GM19193 (cell line): Measurements from ENCODE around the gene PFN1.

Experiments
- POLR2A ChIP-seq: IDR thresholded peaks from 4 replicates; pipeline ENCODE4 v1.6.1; 2011; ENCODE audit not compliant: insufficient read depth, insufficient read length; ENCODE audit errors: extremely low read depth

PFN1 gene

GRCh38 chr17:4955091-4955490 lies 6.8 kb upstream of the PFN1 start:
- no peak for TF ChIP-seq POLR2A

- no peak for TF ChIP-seq POLR2A
These were observed 5.2 kb upstream of the PFN1 start for GRCh38 chr17:4953451-4953961.

- TF ChIP-seq POLR2A = no peak
These were observed 3.2 kb upstream of the PFN1 start for GRCh38 chr17:4951486-4951885.

GRCh38 chr17:4950746-4951204 lies 2.4 kb upstream of the PFN1 start, which contains the start of gene ENO3:
Gene ENO3 (plus strand): TSS chr17:4951119. CDS start chr17:4951830, 711 bp downstream.
- no peak for TF ChIP-seq POLR2A

DNA sequence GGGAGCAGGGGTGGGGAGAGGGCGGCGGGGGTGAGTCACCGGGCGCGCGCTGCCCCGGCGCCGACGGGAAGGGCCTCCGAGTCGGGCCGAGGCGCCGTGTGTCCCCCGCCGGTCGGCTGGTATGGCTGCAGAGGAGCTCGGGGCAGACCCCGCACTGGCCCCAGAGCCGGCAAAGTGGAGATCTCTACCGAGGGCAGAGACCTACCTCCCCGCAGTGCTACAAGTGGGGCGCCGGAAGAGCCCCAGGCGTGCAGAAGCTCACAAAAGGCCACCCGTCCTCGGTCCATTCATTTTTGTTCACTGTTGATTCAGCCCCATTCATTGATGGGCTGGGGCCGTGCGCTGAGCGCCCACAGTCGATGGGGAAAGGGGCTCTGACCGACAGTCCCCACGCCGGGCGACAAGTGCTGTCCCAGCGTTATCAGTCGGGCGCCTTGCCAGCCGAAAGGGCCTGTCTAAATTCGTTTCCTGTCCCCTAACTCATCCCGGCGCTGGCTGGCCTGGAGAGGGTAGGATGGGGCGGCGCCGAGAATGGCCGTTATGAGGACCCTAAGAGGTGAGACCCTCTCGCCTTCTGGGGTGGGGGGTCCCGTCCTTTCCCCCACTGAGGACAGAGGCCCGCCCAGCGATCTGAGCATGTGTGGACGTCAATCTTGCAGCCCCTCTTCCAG lies 1.9 kb upstream of the PFN1 start:
- peak; percentile 27 for TF ChIP-seq POLR2A

DNA sequence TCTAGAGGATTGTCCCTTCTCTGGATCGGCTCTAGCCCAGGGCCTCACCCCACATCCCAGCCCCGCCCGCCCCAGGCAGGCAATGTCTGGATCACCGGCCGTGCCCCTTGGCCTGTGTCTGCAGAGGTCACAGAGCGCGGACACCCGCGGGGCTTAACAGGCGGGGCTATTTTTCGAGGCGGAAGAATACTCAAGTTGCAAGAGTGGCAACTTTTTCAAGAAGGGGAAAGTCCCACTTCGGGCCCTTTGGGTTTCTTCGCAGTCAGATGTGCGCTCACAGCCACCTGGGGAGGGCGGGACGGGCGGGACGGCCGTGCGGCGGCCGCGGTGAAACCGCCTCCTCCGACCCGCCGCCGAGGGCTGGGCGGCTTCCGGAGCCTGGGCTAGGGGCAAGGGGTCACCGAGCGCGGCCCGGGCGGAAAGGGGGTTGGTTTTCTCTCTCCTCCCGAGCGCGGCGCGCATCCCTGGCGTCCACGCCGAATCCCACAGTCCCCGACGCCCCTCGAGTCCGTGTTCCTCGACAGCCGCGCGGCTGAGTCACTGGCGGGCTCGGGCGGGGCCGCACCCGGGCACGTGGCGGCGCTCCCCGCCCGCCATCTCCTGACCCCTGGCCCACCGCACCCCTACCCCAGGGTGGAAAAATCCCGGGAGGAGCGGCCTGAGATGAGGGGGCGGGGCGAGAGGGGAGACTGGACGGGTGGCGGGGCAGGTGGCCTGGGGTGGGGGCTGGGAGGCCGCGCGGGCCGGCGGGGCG lies 1.2 kb upstream of the PFN1 start:
- TF ChIP-seq POLR2A = peak; percentile 53

DNA sequence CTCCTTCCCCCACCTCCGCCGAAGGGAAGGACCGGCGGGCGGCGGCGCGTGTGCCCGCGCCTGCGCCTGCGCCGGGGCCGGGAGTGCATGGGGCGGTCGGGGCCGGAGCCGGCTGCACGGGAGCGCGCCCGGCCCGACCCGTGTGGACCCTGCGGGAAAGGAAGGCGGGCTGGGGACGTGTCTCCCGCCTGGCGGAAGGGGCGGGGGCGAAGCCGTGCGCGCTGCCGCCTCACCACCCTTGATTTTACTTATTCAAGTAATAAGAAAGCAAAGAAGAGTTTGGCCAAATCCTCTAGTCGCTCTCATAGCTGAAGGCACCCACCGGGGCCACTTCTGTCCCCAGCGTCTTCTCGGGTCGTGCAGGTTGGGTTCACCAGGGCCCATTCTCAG lies 596 bp upstream of the PFN1 start:
- no peak for TF ChIP-seq POLR2A

DNA sequence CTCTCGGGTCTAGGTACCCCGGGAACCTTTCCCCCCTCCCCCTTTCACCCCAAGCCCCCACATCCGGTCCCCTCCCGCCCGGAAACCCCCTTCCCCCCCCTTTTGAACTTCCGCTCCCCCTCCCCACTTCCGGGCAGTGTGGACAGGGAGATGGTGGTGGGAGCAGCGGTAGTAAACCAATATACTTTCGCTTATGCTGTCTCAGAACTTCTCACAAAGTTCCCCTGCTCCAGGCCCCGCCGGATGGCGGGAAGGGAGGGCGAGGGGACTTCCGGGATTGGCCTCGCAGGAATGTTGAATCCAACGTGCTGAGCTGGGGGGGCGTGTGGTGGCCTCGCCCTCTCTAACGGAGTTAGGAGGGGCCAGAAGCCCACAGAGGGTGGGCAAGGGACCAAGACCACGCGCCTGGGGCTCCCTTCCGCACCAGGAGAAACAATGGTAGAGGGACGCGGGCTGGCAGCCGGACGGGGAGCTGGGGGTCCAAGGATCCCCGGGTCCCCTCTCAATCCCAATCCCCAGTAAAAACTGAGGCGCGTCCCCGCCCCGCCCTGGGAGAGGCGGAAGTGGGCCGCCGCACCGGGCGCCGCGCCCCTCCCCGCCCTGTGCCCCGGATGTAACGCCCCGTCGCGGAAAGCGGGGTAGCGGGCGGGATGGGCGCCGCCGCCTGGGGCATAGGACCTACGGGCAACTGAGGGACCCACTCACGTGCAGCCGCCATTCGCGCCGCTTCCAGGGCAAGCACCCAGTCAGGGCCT lies 742 bp downstream of the PFN1 start:
- no peak for TF ChIP-seq POLR2A

DNA sequence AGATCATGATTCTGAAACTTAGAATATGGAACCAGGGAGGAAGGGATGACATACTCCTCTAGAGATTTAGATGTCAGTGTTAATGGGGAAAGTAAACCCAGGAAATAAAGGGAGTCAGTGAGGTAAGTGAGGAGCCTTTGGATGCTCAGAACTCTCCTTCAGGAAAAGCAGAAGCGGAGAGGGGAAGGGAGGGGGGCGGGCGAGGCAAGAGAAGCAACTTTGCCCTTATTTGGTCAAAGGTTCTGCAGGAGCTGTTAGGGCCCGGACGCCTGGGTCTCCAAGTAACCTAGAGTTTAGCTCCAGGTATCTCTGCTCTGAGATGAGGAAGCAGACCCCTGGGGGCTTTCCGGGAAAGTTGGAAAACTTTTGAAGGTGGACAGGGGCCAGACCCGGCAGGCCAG lies 1.3 kb downstream of the PFN1 start:
- no peak for TF ChIP-seq POLR2A

- no peak for TF ChIP-seq POLR2A
These were observed 1.9 kb downstream of the PFN1 start for GRCh38 chr17:4946312-4946976.

DNA sequence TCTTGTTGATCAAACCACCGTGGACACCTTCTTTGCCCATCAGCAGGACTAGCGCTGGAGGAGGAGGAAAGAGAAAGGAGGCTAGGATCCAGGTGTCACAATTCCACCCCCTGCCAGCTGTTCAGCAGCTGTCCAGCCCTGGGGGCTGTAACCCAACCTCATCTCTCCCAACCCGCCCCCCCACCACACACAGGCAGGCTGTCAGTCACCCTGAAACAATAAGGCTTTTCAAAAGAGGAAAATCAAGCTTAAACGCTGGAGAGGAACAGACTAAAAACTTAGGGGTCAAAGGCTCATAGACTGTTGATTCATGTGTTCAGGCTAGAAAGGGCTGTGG lies 2.4 kb downstream of the PFN1 start:
- no peak for TF ChIP-seq POLR2A

DNA sequence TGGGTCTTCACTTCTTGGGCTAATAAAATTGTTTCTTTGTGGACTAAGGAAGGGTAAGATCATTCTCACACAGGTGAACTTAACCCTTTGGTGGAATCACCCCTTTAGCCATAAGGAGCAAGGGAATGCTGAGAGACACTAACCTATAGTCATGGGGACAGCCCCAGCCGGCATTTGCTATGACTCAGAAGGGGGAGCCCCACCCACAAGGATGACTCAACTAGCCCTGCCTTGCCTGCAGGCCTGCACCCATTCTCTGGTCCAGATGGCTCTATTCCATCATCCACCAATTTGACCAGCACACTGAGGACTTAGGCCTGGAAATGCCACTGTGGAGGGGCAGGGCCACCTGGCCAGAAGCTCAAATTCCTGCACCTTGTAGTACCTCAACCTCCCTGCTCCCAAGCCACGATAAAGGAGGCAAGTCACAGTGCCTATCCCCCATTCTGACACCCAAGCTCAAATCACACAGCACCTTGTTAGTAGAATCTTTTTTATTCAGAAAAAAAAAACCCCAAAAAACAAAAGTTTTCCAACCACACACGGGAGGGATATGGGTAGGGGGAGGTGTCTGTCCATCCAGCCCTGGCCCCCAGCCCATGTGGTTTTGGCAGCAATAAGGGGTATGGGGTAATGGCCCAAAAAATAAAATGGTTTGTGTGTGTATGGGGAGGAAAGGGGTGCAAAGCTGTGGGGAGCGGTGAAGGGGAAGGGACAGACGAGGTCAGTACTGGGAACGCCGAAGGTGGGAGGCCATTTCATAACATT lies 3.0 kb downstream of the PFN1 start:
- TF ChIP-seq POLR2A = peak; percentile 68

GRCh38 chr17:4944554-4945175 lies 3.7 kb downstream of the PFN1 start:
- TF ChIP-seq POLR2A = peak; percentile 79

GRCh38 chr17:4944163-4944553 lies 4.2 kb downstream of the PFN1 start:
- peak; percentile 36 for TF ChIP-seq POLR2A

GRCh38 chr17:4942760-4943508 lies 5.4 kb downstream of the PFN1 start:
- peak; percentile 29 for TF ChIP-seq POLR2A
